AG09309 (cell line): ENCODE measurements around the gene TAX1BP3.
"Not testable (repeated sequence)": the region's sequence is repeated elsewhere in the genome, so short reads cannot be mapped to it uniquely, and the experiment has no call there.

Source experiments
- DNase-seq: peaks from one replicate; pipeline ENCODE4 v3.0.0-alpha.2; 2010; ENCODE audit warnings: low read depth
- H3K4me3 ChIP-seq: 2 replicates; pipeline ENCODE4 v1.5.1; 2011; ENCODE audit warnings: mild to moderate bottlenecking, low read depth, low read length, moderate library complexity; ENCODE audit not compliant: control insufficient read depth
- CTCF ChIP-seq: IDR thresholded peaks from 2 replicates; pipeline ENCODE4 v1.5.1; 2011; ENCODE audit warnings: mild to moderate bottlenecking, low read depth, low read length, inconsistent platforms; ENCODE audit not compliant: insufficient read depth, control insufficient read depth; ENCODE audit errors: missing control alignments

The TAX1BP3 gene

DNA sequence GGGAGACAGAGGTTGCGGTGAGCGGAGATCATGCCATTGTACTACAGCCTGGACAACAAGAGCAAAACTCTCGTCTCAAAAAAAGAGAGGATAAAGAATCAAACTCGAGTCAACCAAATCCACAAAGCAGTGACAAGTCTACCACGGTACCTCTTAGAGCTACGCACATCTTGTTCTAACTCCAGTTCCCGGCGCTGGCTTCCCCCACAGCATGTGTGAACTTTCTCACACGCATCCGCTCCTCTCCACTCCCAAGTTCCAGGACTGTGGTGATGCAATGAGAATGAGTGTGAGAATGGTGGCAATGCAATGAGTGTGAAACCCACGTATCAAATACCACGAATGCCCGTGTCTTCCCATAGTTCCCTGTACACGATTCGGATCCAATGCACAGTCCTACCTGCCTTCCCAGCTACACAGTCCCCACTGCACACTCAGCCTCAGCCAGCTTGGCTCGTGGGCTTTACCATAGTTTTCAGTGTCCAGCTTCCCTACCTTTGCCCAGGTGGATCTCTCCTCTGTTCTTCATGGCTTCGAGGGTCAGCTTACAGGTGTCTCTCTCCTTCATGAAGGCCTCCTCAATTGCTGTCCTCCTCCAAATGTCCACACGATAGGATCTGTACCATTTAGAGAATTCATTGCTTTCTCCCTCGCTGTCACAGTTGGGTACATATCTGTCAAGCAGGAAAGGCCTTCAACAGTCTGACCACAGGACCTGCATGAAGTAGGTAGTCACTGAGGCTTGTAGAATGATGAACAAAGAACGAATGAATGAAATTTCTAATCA, 36.7 kb upstream of the TAX1BP3 start:
- no peak for DNase-seq
- no peak overlapping the region for H3K4me3 ChIP-seq
- TF ChIP-seq CTCF, result no peak

GRCh38 chr17:3702041-3702539, 33.7 kb upstream of the TAX1BP3 start:
- not testable (repeated sequence) for H3K4me3 ChIP-seq, DNase-seq

DNA sequence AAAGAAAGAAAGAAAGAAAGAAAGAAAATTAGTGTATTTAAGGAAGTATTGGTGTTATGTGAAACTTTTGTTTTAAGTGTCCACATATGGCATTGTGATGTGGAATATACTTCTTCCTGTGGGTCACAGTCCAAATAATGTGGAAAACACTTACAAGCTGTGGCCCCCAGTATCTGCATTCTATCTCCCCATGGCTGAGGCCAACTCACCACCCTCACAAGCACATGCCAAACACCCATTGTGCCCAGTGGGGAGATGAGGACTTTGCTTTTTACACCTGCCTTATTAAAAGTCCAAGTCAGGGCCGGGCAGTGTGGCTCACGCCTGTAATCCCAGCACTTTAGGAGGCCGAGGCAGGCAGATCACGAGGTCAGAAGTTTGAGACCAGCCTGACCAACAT, 31.6 kb upstream of the TAX1BP3 start:
- no peak overlapping the region for H3K4me3 ChIP-seq
- DNase-seq, result no peak
- no peak for TF ChIP-seq CTCF

GRCh38 chr17:3698139-3698538, 29.8 kb upstream of the TAX1BP3 start:
- DNase-seq, result no peak
- H3K4me3 ChIP-seq, result no peak overlapping the region
- no peak for TF ChIP-seq CTCF

GRCh38 chr17:3697103-3697476, 28.7 kb upstream of the TAX1BP3 start:
- no peak for TF ChIP-seq CTCF
- H3K4me3 ChIP-seq, result no peak overlapping the region
- DNase-seq, result no peak

- no peak for TF ChIP-seq CTCF
- peak within 1 kb of the TSS; percentile 56 for H3K4me3 ChIP-seq
- DNase-seq, result no peak
Measured at GRCh38 chr17:3695723-3696411, 27.5 kb upstream of the TAX1BP3 start, which contains the start of gene P2RX5. Gene P2RX5 (minus strand): TSS chr17:3696155. CDS start chr17:3696005, 150 bp downstream.

DNA sequence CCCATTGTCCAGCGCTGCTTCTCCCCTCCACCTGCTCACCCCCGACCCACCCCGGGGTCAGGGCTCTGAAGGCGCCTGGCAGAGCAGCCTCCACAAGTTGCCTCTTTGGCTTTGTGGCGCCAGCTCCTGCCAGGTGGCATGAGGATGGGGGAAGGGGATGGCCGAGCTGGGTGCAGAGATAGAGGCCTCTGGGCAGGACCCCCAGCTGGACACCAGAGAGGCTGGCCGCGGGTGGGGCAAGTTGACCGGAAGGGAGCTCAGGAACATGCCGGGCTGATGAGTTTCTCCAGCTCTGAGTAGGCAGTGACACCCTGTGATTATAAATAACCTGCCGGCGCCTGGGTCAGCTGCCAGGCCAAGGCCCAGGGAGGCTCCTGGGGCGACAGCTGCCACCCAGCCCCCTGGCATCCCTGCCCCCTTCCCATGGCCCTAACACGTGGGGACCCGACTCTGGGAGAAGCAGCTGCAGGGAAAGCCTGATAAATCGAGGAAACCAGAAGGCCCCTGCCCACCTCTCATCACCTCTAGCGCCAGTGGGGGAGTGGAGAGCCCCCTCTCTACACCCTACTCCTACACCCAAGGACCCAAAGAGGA, 26.8 kb upstream of the TAX1BP3 start:
- no peak for TF ChIP-seq CTCF
- H3K4me3 ChIP-seq, result peak overlapping the region; percentile 56
- no peak for DNase-seq
